ENCODE data around the gene GPR108.

Gene GPR108

GRCh38 chr19:6692027-6692426 lies 45.4 kb downstream of the GPR108 start:
- no peak overlapping the region for H3K9ac ChIP-seq (ENCODE audit: low read length)
- H3K27ac ChIP-seq (ENCODE audit: low read depth, low read length): no peak overlapping the region
- H3K36me3 ChIP-seq (ENCODE audit: insufficient read depth, low read length): no peaks in the 10 kb centered on the region
- H3K4me1 ChIP-seq (ENCODE audit: insufficient read depth, low read length): no peaks in the 10 kb centered on the region
- no peaks in the 10 kb centered on the region for H3K9me3 ChIP-seq (ENCODE audit: low read length)
- no peaks in the 10 kb centered on the region for H3K27me3 ChIP-seq (ENCODE audit: control insufficient read depth in 1 of 2, insufficient read depth in 2 of 2, low read length in 2 of 2)
- H3K4me3 ChIP-seq (ENCODE audit: low read depth in 1 of 2, low read length in 2 of 2): no peak overlapping the region

GRCh38 chr19:6691342-6691741 lies 46.0 kb downstream of the GPR108 start:
- no peak overlapping the region for H3K27ac ChIP-seq (ENCODE audit: low read depth, low read length)

GRCh38 chr19:6690160-6690885 lies 47.1 kb downstream of the GPR108 start:
- no peak overlapping the region for H3K9ac ChIP-seq (ENCODE audit: low read length)
- H3K4me1 ChIP-seq (ENCODE audit: insufficient read depth, low read length): no peaks in the 10 kb centered on the region
- H3K36me3 ChIP-seq (ENCODE audit: insufficient read depth, low read length): no peaks in the 10 kb centered on the region
- H3K9me3 ChIP-seq (ENCODE audit: low read length): no peaks in the 10 kb centered on the region
- H3K4me3 ChIP-seq (ENCODE audit: low read depth in 1 of 2, low read length in 2 of 2): no peak overlapping the region
- H3K27me3 ChIP-seq (ENCODE audit: control insufficient read depth in 1 of 2, insufficient read depth in 2 of 2, low read length in 2 of 2): no peaks in the 10 kb centered on the region
- no peak overlapping the region for H3K27ac ChIP-seq (ENCODE audit: low read depth, low read length)

More at GRCh38 chr19:6691342-6691741, 46.0 kb downstream of the GPR108 start:
- Histone ChIP-seq H3K27me3 (ENCODE audit: control insufficient read depth in 1 of 2, insufficient read depth in 2 of 2, low read length in 2 of 2) (no peaks in the 10 kb centered on the region), H3K36me3 (ENCODE audit: insufficient read depth, low read length) (no peaks in the 10 kb centered on the region), H3K9ac (ENCODE audit: low read length) (no peak overlapping the region), H3K4me1 (ENCODE audit: insufficient read depth, low read length) (no peaks in the 10 kb centered on the region), H3K4me3 (ENCODE audit: low read depth in 1 of 2, low read length in 2 of 2) (no peak overlapping the region), H3K9me3 (ENCODE audit: low read length) (no peaks in the 10 kb centered on the region)

GRCh38 chr19:6687114-6687513 lies 50.3 kb downstream of the GPR108 start:
- Histone ChIP-seq H3K4me1 (ENCODE audit: insufficient read depth, low read length) (no peaks in the 10 kb centered on the region), H3K36me3 (ENCODE audit: insufficient read depth, low read length) (peaks cover 3% of the 10 kb centered on the region), H3K4me3 (ENCODE audit: low read depth in 1 of 2, low read length in 2 of 2) (no peak overlapping the region), H3K9ac (ENCODE audit: low read length) (no peak overlapping the region), H3K27ac (ENCODE audit: low read depth, low read length) (no peak overlapping the region), H3K27me3 (ENCODE audit: control insufficient read depth in 1 of 2, insufficient read depth in 2 of 2, low read length in 2 of 2) (no peaks in the 10 kb centered on the region), H3K9me3 (ENCODE audit: low read length) (no peaks in the 10 kb centered on the region)

GRCh38 chr19:6686628-6686975 lies 50.8 kb downstream of the GPR108 start:
- H3K27ac ChIP-seq (ENCODE audit: low read depth, low read length): no peak overlapping the region
- H3K9me3 ChIP-seq (ENCODE audit: low read length): no peaks in the 10 kb centered on the region
- no peak overlapping the region for H3K9ac ChIP-seq (ENCODE audit: low read length)
- H3K36me3 ChIP-seq (ENCODE audit: insufficient read depth, low read length): peaks cover 3% of the 10 kb centered on the region
- no peaks in the 10 kb centered on the region for H3K4me1 ChIP-seq (ENCODE audit: insufficient read depth, low read length)
- H3K27me3 ChIP-seq (ENCODE audit: control insufficient read depth in 1 of 2, insufficient read depth in 2 of 2, low read length in 2 of 2): no peaks in the 10 kb centered on the region
- H3K4me3 ChIP-seq (ENCODE audit: low read depth in 1 of 2, low read length in 2 of 2): no peak overlapping the region

GRCh38 chr19:6685962-6686627 lies 51.3 kb downstream of the GPR108 start:
- no peaks in the 10 kb centered on the region for H3K4me1 ChIP-seq (ENCODE audit: insufficient read depth, low read length)
- peaks cover 3% of the 10 kb centered on the region for H3K36me3 ChIP-seq (ENCODE audit: insufficient read depth, low read length)
- no peak overlapping the region for H3K9ac ChIP-seq (ENCODE audit: low read length)
- H3K27me3 ChIP-seq (ENCODE audit: control insufficient read depth in 1 of 2, insufficient read depth in 2 of 2, low read length in 2 of 2): no peaks in the 10 kb centered on the region
- no peaks in the 10 kb centered on the region for H3K9me3 ChIP-seq (ENCODE audit: low read length)
- no peak overlapping the region for H3K27ac ChIP-seq (ENCODE audit: low read depth, low read length)
- no peak overlapping the region for H3K4me3 ChIP-seq (ENCODE audit: low read depth in 1 of 2, low read length in 2 of 2)

GRCh38 chr19:6685482-6685881 lies 51.9 kb downstream of the GPR108 start:
- no peak overlapping the region for H3K9ac ChIP-seq (ENCODE audit: low read length)
- H3K27ac ChIP-seq (ENCODE audit: low read depth, low read length): no peak overlapping the region
- H3K36me3 ChIP-seq (ENCODE audit: insufficient read depth, low read length): peaks cover 3% of the 10 kb centered on the region
- H3K9me3 ChIP-seq (ENCODE audit: low read length): no peaks in the 10 kb centered on the region
- H3K4me1 ChIP-seq (ENCODE audit: insufficient read depth, low read length): no peaks in the 10 kb centered on the region
- no peaks in the 10 kb centered on the region for H3K27me3 ChIP-seq (ENCODE audit: control insufficient read depth in 1 of 2, insufficient read depth in 2 of 2, low read length in 2 of 2)
- H3K4me3 ChIP-seq (ENCODE audit: low read depth in 1 of 2, low read length in 2 of 2): no peak overlapping the region

GRCh38 chr19:6683971-6684370 lies 53.4 kb downstream of the GPR108 start:
- no peak overlapping the region for H3K9ac ChIP-seq (ENCODE audit: low read length)
- H3K4me3 ChIP-seq (ENCODE audit: low read depth in 1 of 2, low read length in 2 of 2): no peak overlapping the region
- no peaks in the 10 kb centered on the region for H3K4me1 ChIP-seq (ENCODE audit: insufficient read depth, low read length)
- H3K27ac ChIP-seq (ENCODE audit: low read depth, low read length): no peak overlapping the region
- no peaks in the 10 kb centered on the region for H3K9me3 ChIP-seq (ENCODE audit: low read length)
- no peaks in the 10 kb centered on the region for H3K27me3 ChIP-seq (ENCODE audit: control insufficient read depth in 1 of 2, insufficient read depth in 2 of 2, low read length in 2 of 2)
- H3K36me3 ChIP-seq (ENCODE audit: insufficient read depth, low read length): peaks cover 8% of the 10 kb centered on the region

- H3K4me1 ChIP-seq (ENCODE audit: insufficient read depth, low read length): no peaks in the 10 kb centered on the region
- H3K9ac ChIP-seq (ENCODE audit: low read length): no peak overlapping the region
- H3K27me3 ChIP-seq (ENCODE audit: control insufficient read depth in 1 of 2, insufficient read depth in 2 of 2, low read length in 2 of 2): no peaks in the 10 kb centered on the region
- peaks cover 8% of the 10 kb centered on the region for H3K36me3 ChIP-seq (ENCODE audit: insufficient read depth, low read length)
- no peak overlapping the region for H3K27ac ChIP-seq (ENCODE audit: low read depth, low read length)
- H3K9me3 ChIP-seq (ENCODE audit: low read length): no peaks in the 10 kb centered on the region
- H3K4me3 ChIP-seq (ENCODE audit: low read depth in 1 of 2, low read length in 2 of 2): no peak overlapping the region
Measured at GRCh38 chr19:6682607-6683128, 54.7 kb downstream of the GPR108 start.

- H3K27ac ChIP-seq (ENCODE audit: low read depth, low read length): no peak overlapping the region
- no peaks in the 10 kb centered on the region for H3K9me3 ChIP-seq (ENCODE audit: low read length)
- no peaks in the 10 kb centered on the region for H3K4me1 ChIP-seq (ENCODE audit: insufficient read depth, low read length)
- no peak overlapping the region for H3K4me3 ChIP-seq (ENCODE audit: low read depth in 1 of 2, low read length in 2 of 2)
- peaks cover 0 to 5% of the 10 kb centered on the region in 2 donors for H3K27me3 ChIP-seq (ENCODE audit: control insufficient read depth in 1 of 2, insufficient read depth in 2 of 2, low read length in 2 of 2)
- no peak overlapping the region for H3K9ac ChIP-seq (ENCODE audit: low read length)
- H3K36me3 ChIP-seq (ENCODE audit: insufficient read depth, low read length): peaks cover 8% of the 10 kb centered on the region
Measured at GRCh38 chr19:6680141-6680540, 57.2 kb downstream of the GPR108 start.
